HCT116 (cell line): ENCODE data around the gene CCDC87. TPM values are rescaled to one million over a fixed set of nuclear protein-coding genes. Genes with fewer than 3 reads are reported as not detected.
"Not testable (repeated sequence)": the region's sequence is repeated elsewhere in the genome, so short reads cannot be mapped to it uniquely, and the experiment has no call there.

Source experiments
- ATAC-seq: fragments of 200-7000 bp; cut with Tn5 transposase; 2 replicates; pipeline ENCODE4 v1.9.1; 2020; ENCODE audit warnings: mild to moderate bottlenecking, moderate library complexity
- BruUV-seq: library from RNA; stranded (reverse); fragments of 400-500 nt; replicated peaks from 2 replicates; lab custom pipeline; 2021; lab: Mats Ljungman, UMichigan
- CTCF ChIA-PET: fragments of 300-600 bp; sonication (Branson Sonifier 250); formaldehyde crosslinking; loops from one replicate; lab custom pipeline; 2021; ENCODE audit warnings: antibody characterized with exemption; lab: Charles Lee
- POLR2A ChIA-PET: fragments of 300-600, 350-600 bp; sonication (Branson Sonifier 250); formaldehyde crosslinking; loops from one replicate; lab custom pipeline; 2021; ENCODE audit warnings: antibody characterized with exemption; lab: Charles Lee
- RAD21 ChIA-PET, 2 experiments: fragments of 300-600 bp; sonication (Branson Sonifier 250); formaldehyde crosslinking; loops; one replicate each; lab custom pipeline; 2023; ENCODE audit warnings: low total read pairs in 2 of 2; ENCODE audit not compliant: uncharacterized antibody in 2 of 2, unreplicated experiment in 2 of 2, low non-redundant PET in 1 of 2; lab: Charles Lee
- DNase-seq: peaks from one replicate; pipeline ENCODE4 v3.0.0-alpha.2; 2010; ENCODE audit warnings: low read depth, low spot score
- H2AFZ ChIP-seq: fragments of 200-600 bp; shearing (Covaris generic), sonication (generic); 2 replicates; pipeline ENCODE4 v1.6.1; 2017; ENCODE audit warnings: low read depth, mixed run types, mixed read lengths, antibody characterized with exemption, low read length; ENCODE audit not compliant: poor library complexity, severe bottlenecking
- H3K27ac ChIP-seq: 2 replicates; pipeline ENCODE4 v1.5.1; 2012; ENCODE audit warnings: low read depth, low read length
- H3K27me3 ChIP-seq: fragments of 200-600 bp; sonication (generic); 2 replicates; pipeline ENCODE4 v1.6.1; 2016; ENCODE audit warnings: mixed run types, low read length, mixed read lengths; ENCODE audit not compliant: insufficient read depth
- H3K36me3 ChIP-seq, 2 experiments: fragments of 200-500 bp in 1 of 2; fragments of 200-600 bp in 1 of 2; sonication (Bioruptor generic) in 1 of 2; sonication (generic) in 1 of 2; 2 replicates each; pipeline versions ENCODE4 v1.5.1 to v1.6.1; 2014 to 2016; ENCODE audit warnings: low read length in 2 of 2, inconsistent platforms in 1 of 2, mixed read lengths in 1 of 2, mixed run types in 1 of 2; ENCODE audit not compliant: insufficient read depth in 2 of 2, control insufficient read depth in 1 of 2
- H3K4me1 ChIP-seq, 2 experiments: fragments of 200-600 bp in 1 of 2; sonication (generic) in 1 of 2; 2 replicates each; pipeline versions ENCODE4 v1.5.1 to v1.6.1; 2012 to 2017; ENCODE audit warnings: low read length in 2 of 2, inconsistent platforms in 1 of 2, mild to moderate bottlenecking in 1 of 2, mixed read lengths in 1 of 2, mixed run types in 1 of 2, moderate library complexity in 1 of 2; ENCODE audit not compliant: insufficient read depth in 2 of 2, control insufficient read depth in 1 of 2
- H3K4me2 ChIP-seq: fragments of 200-600 bp; sonication (generic); 2 replicates; pipeline ENCODE4 v1.6.1; 2017; ENCODE audit warnings: mixed run types, low read length, mixed read lengths
- H3K4me3 ChIP-seq, 2 experiments: fragments of 200-600 bp in 1 of 2; sonication (generic) in 1 of 2; replicated peaks in 1 of 2; 2 replicates each; pipeline ENCODE4 v1.5.1; 2011 to 2016; ENCODE audit warnings: low read length in 2 of 2, control low read depth in 1 of 2, low read depth in 1 of 2, mild to moderate bottlenecking in 1 of 2, mixed read lengths in 1 of 2, mixed run types in 1 of 2
- H3K79me2 ChIP-seq: fragments of 200-600 bp; sonication (generic); 2 replicates; pipeline ENCODE4 v1.6.1; 2017; ENCODE audit warnings: mild to moderate bottlenecking, mixed run types, low read length, moderate library complexity, mixed read lengths; ENCODE audit not compliant: insufficient read depth
- H3K9ac ChIP-seq: fragments of 200-600 bp; sonication (generic); 2 replicates; pipeline ENCODE4 v1.6.1; 2016; ENCODE audit warnings: low read length, mixed read lengths
- H3K9me2 ChIP-seq: fragments of 200-600 bp; sonication (generic), shearing (Covaris generic); 2 replicates; pipeline ENCODE4 v1.6.1; 2017; ENCODE audit warnings: mixed run types, mild to moderate bottlenecking, moderate library complexity; ENCODE audit not compliant: insufficient read depth
- H3K9me3 ChIP-seq, 2 experiments: fragments of 200-500 bp in 1 of 2; fragments of 200-600 bp in 1 of 2; sonication (Bioruptor generic) in 1 of 2; sonication (generic) in 1 of 2; 2 replicates each; pipeline ENCODE4 v1.6.1; 2014 to 2017; ENCODE audit warnings: low read length in 2 of 2, mixed read lengths in 2 of 2, inconsistent platforms in 1 of 2, low read depth in 1 of 2, mild to moderate bottlenecking in 1 of 2, mixed run types in 1 of 2, moderate library complexity in 1 of 2; ENCODE audit not compliant: control insufficient read depth in 1 of 2, insufficient read depth in 1 of 2
- H4K20me1 ChIP-seq: fragments of 200-600 bp; sonication (generic), shearing (Covaris generic); 2 replicates; pipeline ENCODE4 v1.6.1; 2017; ENCODE audit warnings: mixed run types, mild to moderate bottlenecking, moderate library complexity; ENCODE audit not compliant: insufficient read depth
- EGR1 ChIP-seq: IDR thresholded peaks from 2 replicates; pipeline ENCODE4 v1.6.1; 2012; ENCODE audit warnings: low read depth
- POLR2A ChIP-seq: IDR thresholded peaks from 2 replicates; pipeline ENCODE4 v1.7.0; 2011; ENCODE audit warnings: borderline replicate concordance; ENCODE audit not compliant: insufficient read depth, insufficient read length; ENCODE audit errors: extremely low read depth
- intact Hi-C: fragments of 100-400 bp; cut with micrococcal nuclease; formaldehyde crosslinking; loops from 2 replicates; pipeline ENCODE4 v1.10.0; 2022
- total RNA-seq: library from RNA; stranded (reverse); gene quantifications from one replicate; pipeline ENCODE4 v1.2.1, GENCODE V29; 2021; ENCODE audit not compliant: unreplicated experiment
- TF ChIP-seq, protein P1 (sequence below): IDR thresholded peaks from 2 replicates; pipeline ENCODE4 v1.6.1; 2012; ENCODE audit warnings: low read depth

CCDC87 gene
- total RNA-seq, 1 experiment from 2014 or later, result 0.39 TPM

- no peak overlapping the region for H2AFZ ChIP-seq
- H3K4me3 ChIP-seq, result no peak overlapping the region
- POLR2A ChIA-PET, result no interaction called here
- H3K9ac ChIP-seq, result no peak overlapping the region
- TF ChIP-seq EGR1 (no peak), POLR2A (no peak)
- TF ChIP-seq, protein P1, sequence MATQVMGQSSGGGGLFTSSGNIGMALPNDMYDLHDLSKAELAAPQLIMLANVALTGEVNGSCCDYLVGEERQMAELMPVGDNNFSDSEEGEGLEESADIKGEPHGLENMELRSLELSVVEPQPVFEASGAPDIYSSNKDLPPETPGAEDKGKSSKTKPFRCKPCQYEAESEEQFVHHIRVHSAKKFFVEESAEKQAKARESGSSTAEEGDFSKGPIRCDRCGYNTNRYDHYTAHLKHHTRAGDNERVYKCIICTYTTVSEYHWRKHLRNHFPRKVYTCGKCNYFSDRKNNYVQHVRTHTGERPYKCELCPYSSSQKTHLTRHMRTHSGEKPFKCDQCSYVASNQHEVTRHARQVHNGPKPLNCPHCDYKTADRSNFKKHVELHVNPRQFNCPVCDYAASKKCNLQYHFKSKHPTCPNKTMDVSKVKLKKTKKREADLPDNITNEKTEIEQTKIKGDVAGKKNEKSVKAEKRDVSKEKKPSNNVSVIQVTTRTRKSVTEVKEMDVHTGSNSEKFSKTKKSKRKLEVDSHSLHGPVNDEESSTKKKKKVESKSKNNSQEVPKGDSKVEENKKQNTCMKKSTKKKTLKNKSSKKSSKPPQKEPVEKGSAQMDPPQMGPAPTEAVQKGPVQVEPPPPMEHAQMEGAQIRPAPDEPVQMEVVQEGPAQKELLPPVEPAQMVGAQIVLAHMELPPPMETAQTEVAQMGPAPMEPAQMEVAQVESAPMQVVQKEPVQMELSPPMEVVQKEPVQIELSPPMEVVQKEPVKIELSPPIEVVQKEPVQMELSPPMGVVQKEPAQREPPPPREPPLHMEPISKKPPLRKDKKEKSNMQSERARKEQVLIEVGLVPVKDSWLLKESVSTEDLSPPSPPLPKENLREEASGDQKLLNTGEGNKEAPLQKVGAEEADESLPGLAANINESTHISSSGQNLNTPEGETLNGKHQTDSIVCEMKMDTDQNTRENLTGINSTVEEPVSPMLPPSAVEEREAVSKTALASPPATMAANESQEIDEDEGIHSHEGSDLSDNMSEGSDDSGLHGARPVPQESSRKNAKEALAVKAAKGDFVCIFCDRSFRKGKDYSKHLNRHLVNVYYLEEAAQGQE, result no peak
- H3K9me2 ChIP-seq, result no peaks in the 10 kb centered on the region
- BruUV-seq, result no TSS peak
- DNase-seq, result no peak
- H3K36me3 ChIP-seq, result no peaks in the 10 kb centered on the region
- no peak for ATAC-seq
- H3K27ac ChIP-seq, result no peak overlapping the region
- peaks cover 12% of the 10 kb centered on the region; the same call in 1 of the 2 replicates for H3K79me2 ChIP-seq
- H4K20me1 ChIP-seq, result no peaks in the 10 kb centered on the region
- RAD21 ChIA-PET, result no interaction called here
- no peaks in the 10 kb centered on the region for H3K27me3 ChIP-seq
- CTCF ChIA-PET, result no interaction called here
- H3K4me1 ChIP-seq, result peaks cover 4 to 20% of the 10 kb centered on the region in 2 experiments
- intact Hi-C loops, result no loop called here
- no peak overlapping the region for H3K4me2 ChIP-seq
- peaks cover 0 to 3% of the 10 kb centered on the region in 2 experiments; a peak in 1 of 4 replicates for H3K9me3 ChIP-seq
Measured at GRCh38 chr11:66589996-66590675, 2.7 kb downstream of the CCDC87 start.

DNA sequence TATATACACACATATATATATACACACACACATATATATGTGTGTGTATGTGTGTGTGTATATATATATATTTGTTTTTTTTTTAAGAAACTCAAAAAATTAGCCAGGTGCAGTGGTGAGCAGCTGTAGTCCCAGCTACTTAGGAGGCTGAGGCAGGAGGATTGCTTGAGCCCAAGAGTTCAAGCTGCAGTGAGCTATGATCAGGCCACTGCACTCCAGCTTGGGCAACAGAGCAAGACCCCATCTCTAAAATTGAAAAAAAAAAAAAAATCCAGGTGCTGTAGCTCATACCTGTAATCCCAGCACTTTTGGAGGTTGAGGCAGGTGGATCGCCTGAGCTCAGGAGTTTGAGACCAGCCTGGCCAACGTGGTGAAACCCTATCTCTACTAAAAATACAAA, 3.5 kb downstream of the CCDC87 start:
- POLR2A ChIA-PET, CTCF ChIA-PET, BruUV-seq, RAD21 ChIA-PET, H3K4me2 ChIP-seq, H3K27me3 ChIP-seq, H2AFZ ChIP-seq, H3K9me2 ChIP-seq, H3K4me3 ChIP-seq, H4K20me1 ChIP-seq, intact Hi-C loops, ATAC-seq, H3K9me3 ChIP-seq, DNase-seq, H3K27ac ChIP-seq, H3K79me2 ChIP-seq, H3K9ac ChIP-seq, H3K36me3 ChIP-seq: not testable (repeated sequence)
- peaks cover 4 to 20% of the 10 kb centered on the region in 2 experiments for H3K4me1 ChIP-seq
